C4-2B (cell line): ENCODE measurements around the gene CPSF6.

Experiments
- ZFX ChIP-seq: fragments of 450-650 bp; IDR thresholded peaks from 2 replicates; pipeline ENCODE4 v1.6.1; 2017
- TF ChIP-seq, protein P1 (sequence below): fragments of 450-650 bp; conservative IDR thresholded peaks from 2 replicates; pipeline ENCODE4 v1.5.1; 2017; ENCODE audit warnings: mild to moderate bottlenecking

DNA sequence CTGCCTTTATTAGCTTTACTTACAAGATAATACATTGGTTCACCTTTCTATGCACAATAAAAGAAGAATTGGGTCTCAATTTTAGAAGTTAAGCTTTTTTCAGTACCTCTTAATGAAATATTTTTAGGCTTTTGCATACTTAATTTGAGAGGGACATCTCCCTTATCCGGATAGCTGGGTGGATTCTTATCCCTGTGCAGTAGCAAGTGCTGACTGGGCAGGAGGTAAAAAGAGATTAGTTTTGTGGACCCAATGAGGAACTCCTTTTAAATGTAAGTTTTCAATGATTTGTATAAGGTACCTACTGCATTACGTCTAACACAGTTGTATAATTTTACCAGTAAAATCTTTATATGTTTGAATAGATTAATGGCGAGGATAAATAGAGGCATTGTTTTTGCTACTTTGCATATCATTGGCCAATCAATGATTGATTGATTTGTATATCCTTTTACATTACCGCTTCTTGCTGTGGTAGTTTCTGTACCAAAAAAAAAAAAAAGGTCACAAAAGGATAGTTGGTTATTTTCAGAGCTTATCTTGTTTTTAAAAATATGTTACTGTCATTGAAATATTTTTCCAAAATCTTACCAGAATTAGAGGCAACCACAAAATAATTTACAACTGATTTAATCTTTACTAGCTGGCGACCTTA, 2.2 kb downstream of the CPSF6 start:
- TF ChIP-seq, protein P1, sequence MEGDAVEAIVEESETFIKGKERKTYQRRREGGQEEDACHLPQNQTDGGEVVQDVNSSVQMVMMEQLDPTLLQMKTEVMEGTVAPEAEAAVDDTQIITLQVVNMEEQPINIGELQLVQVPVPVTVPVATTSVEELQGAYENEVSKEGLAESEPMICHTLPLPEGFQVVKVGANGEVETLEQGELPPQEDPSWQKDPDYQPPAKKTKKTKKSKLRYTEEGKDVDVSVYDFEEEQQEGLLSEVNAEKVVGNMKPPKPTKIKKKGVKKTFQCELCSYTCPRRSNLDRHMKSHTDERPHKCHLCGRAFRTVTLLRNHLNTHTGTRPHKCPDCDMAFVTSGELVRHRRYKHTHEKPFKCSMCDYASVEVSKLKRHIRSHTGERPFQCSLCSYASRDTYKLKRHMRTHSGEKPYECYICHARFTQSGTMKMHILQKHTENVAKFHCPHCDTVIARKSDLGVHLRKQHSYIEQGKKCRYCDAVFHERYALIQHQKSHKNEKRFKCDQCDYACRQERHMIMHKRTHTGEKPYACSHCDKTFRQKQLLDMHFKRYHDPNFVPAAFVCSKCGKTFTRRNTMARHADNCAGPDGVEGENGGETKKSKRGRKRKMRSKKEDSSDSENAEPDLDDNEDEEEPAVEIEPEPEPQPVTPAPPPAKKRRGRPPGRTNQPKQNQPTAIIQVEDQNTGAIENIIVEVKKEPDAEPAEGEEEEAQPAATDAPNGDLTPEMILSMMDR: no peak
- TF ChIP-seq ZFX: no peak
